ENCODE data around the gene SPEF1. TPM values are rescaled to one million over a fixed set of nuclear protein-coding genes. Genes with fewer than 3 reads are reported as not detected.

SPEF1 gene
- total RNA-seq, 1 experiment from 2014 or later, result 0.24 TPM

DNA sequence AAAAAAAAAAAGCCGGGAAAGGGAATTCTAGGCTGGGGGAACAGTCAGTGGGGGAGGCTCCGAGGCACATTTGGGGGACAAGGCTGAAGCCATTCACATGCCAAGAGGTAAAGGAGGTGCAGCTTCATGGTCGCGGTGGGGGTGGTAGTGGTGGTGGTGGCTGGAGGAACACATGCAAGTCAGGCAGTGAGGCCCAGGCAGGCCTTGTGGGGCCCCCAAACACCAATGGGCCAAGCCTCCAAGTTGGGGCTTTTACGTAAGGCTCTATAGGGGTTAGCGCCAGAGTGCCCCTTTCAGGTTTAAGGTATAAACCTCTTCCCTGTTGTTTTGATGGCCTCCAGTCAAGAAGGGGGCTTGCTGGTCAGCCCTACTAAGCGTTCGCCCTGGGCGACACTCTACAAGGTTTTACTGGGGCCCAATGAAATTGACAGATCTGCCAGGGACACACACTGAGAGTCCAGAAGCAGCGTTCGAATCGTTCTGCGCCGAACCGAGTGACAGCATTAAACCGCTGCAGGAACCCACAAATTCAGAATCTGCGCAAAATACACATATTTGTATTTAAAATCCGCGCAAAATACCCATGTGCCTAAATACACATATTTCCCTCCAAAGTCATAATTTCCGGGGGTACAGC lies 38.3 kb upstream of the SPEF1 start:
- H4K5ac ChIP-seq (ENCODE audit: insufficient read length, low read depth, low read length), result no peak overlapping the region
- no peaks in the 10 kb centered on the region for H3K9me3 ChIP-seq (ENCODE audit: control insufficient read depth, low read depth, low read length)
- H3K4me1 Mint-ChIP-seq, result peaks cover 23 to 33% of the 10 kb centered on the region in 2 experiments
- WGBS (ENCODE audit: extremely low coverage, insufficient read length, low lambda C conversion rate), result no CpG with 5 or more reads among the region's 20 CpGs
- H3K4me1 ChIP-seq (ENCODE audit: insufficient read depth, low read length), result no peaks in the 10 kb centered on the region; the same call in 1 of the 2 replicates
- peak overlapping the region; percentile 82 to 85 for H3K4me3 Mint-ChIP-seq
- H4K91ac ChIP-seq (ENCODE audit: insufficient read length, low read depth, low read length), result no peak overlapping the region
- no peak overlapping the region for H2BK20ac ChIP-seq (ENCODE audit: low read depth, low read length, poor library complexity, severe bottlenecking)
- no peaks in the 10 kb centered on the region for H3K27me3 Mint-ChIP-seq (ENCODE audit: low read depth)
- no peak overlapping the region for H3T11ph ChIP-seq (ENCODE audit: low read length)
- TF ChIP-seq, protein P1, sequence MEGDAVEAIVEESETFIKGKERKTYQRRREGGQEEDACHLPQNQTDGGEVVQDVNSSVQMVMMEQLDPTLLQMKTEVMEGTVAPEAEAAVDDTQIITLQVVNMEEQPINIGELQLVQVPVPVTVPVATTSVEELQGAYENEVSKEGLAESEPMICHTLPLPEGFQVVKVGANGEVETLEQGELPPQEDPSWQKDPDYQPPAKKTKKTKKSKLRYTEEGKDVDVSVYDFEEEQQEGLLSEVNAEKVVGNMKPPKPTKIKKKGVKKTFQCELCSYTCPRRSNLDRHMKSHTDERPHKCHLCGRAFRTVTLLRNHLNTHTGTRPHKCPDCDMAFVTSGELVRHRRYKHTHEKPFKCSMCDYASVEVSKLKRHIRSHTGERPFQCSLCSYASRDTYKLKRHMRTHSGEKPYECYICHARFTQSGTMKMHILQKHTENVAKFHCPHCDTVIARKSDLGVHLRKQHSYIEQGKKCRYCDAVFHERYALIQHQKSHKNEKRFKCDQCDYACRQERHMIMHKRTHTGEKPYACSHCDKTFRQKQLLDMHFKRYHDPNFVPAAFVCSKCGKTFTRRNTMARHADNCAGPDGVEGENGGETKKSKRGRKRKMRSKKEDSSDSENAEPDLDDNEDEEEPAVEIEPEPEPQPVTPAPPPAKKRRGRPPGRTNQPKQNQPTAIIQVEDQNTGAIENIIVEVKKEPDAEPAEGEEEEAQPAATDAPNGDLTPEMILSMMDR (conservative IDR thresholded peaks at IDR 0.05), result no peak
- no peak overlapping the region for H2AK5ac ChIP-seq (ENCODE audit: insufficient read length, low read length)
- no peak overlapping the region for H3K23ac ChIP-seq (ENCODE audit: insufficient read length, low read depth, low read length)
- no peaks in the 10 kb centered on the region for H3K23me2 ChIP-seq (ENCODE audit: insufficient read length, low read depth, low read length, poor library complexity, severe bottlenecking)
- H4K20me1 ChIP-seq (ENCODE audit: control insufficient read depth, insufficient read depth, insufficient read length), result no peaks in the 10 kb centered on the region
- no peak overlapping the region for H3K14ac ChIP-seq (ENCODE audit: insufficient read depth, low read length)
- H2AFZ ChIP-seq (ENCODE audit: low read length), result no peak overlapping the region
- H2BK120ac ChIP-seq (ENCODE audit: low read depth, low read length, poor library complexity, severe bottlenecking), result no peak overlapping the region
- no peak overlapping the region for H3K18ac ChIP-seq (ENCODE audit: insufficient read length, low read depth, low read length)
- no peak overlapping the region for H2BK5ac ChIP-seq (ENCODE audit: insufficient read length, low read length)
- H3K27me3 ChIP-seq (ENCODE audit: insufficient read depth, low read length), result no peaks in the 10 kb centered on the region
- no peak overlapping the region for H2BK12ac ChIP-seq (ENCODE audit: insufficient read length, low read depth, low read length)
- H3K27ac ChIP-seq (ENCODE audit: insufficient read length, low read depth, low read length), result no peak overlapping the region
- no peak overlapping the region for H2BK15ac ChIP-seq (ENCODE audit: low read depth, low read length)
- no peak for DNase-seq
- H3K9me3 Mint-ChIP-seq, result no peaks in the 10 kb centered on the region; a peak in 1 of 5 replicates
- H3K79me1 ChIP-seq (ENCODE audit: insufficient read depth, low read depth, low read length, poor library complexity, severe bottlenecking), result no peaks in the 10 kb centered on the region
- peak overlapping the region; percentile 8 for H3K4me2 ChIP-seq (ENCODE audit: insufficient read depth, insufficient read length, low read length)
- H4K8ac ChIP-seq (replicated peaks; ENCODE audit: insufficient read length, low read depth, low read length), result no peak overlapping the region
- H3K27ac Mint-ChIP-seq, result peak overlapping the region in 2 of 3 experiments; percentile 62 to 83; a peak in 3 of 7 replicates
- no peak overlapping the region for H3K4ac ChIP-seq (ENCODE audit: low read depth, low read length)
- H3K36me3 Mint-ChIP-seq (ENCODE audit: insufficient read depth in 1 of 3, low read depth in 3 of 3), result peaks cover 0 to 2% (median 0%) of the 10 kb centered on the region in 3 experiments; a peak in 1 of 7 replicates
- no peak overlapping the region for H3K56ac ChIP-seq (ENCODE audit: insufficient read length, low read depth, low read length)
- no peak overlapping the region for H3K9ac ChIP-seq (ENCODE audit: extremely low read depth, insufficient read length, low read length)
- no peaks in the 10 kb centered on the region for H3K79me2 ChIP-seq (ENCODE audit: insufficient read depth, low read length)

All from H9 (cell line).